CD4-positive, alpha-beta T cell treated with Interleukin-2 at 100 ng/mL for 4 hours (primary cell): ENCODE results near the gene MCEE.
A peak's percentile ranks its signal among the peaks of the same experiment; 100 is the strongest.

Experiments used
- DNase-seq: peaks from one replicate; pipeline ENCODE4 v3.0.0-alpha.2; 2020; ENCODE audit warnings: low spot score

Gene MCEE

GRCh38 chr2:71082402-71083252 is 47.4 kb downstream of the MCEE start:
- DNase-seq, result peak; percentile 34

- no peak for DNase-seq
Observed at GRCh38 chr2:71078624-71079023, 51.4 kb downstream of the MCEE start.

DNA sequence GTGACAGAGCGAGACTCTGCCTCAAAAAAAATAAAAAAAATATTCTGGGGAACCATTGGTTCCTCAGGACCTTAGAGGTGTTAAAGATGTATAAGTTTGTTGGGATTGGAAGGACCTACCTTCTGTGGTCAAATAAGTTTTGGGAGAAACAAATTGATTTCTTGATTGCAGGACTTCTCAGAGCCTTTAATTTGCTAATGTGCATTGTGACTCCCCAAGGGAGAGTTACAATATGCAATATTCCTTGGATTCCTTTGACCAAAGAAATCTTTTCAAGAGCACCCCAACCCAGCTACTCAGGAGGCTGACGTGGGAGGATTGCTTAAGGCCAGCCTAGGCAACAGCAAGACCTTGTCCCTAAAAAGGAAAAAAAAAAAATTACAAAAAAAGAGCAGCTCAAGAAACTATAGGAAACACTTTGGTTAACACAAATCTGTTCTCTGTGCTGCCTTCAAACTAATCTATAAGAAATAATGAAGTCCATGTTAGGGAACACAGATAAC is 55.1 kb downstream of the MCEE start:
- no peak for DNase-seq

DNA sequence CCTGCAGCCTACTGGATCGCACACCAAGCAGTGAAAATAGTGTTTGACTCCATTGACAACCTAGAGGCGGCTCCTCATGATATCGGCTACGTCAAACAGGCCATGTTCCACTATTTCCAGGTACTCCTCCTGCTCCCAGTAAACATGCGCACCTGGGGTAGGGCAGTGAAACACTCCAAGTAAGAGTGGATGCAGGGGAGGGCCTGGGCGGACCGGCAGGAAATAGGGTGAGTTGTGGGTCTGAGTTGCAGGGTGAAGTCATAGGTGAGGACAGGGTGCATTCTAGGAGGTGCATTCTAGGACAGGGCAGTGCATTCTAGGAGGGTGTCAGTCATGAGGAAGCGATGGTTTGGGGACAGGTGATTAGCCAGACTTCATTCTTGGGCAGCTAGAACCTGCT is 56.6 kb downstream of the MCEE start:
- no peak for DNase-seq

DNA sequence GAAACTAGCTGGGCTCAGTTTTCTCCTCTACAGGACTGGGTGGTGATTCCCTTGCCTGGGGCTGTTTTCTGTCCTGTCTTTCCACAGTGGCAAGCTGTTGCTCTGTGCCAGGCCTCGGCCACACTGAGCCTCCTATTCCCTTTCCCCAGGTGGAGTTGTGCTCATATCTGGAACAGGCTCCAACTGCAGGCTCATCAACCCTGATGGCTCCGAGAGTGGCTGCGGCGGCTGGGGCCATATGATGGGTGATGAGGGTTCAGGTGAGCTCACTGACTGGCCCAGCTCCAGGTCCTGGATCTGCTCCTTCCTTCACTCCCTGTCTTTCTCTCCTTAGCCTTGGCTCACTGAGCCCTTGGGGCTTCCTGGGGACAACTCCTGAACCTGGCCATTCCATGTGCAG is 57.5 kb downstream of the MCEE start:
- no peak for DNase-seq

DNA sequence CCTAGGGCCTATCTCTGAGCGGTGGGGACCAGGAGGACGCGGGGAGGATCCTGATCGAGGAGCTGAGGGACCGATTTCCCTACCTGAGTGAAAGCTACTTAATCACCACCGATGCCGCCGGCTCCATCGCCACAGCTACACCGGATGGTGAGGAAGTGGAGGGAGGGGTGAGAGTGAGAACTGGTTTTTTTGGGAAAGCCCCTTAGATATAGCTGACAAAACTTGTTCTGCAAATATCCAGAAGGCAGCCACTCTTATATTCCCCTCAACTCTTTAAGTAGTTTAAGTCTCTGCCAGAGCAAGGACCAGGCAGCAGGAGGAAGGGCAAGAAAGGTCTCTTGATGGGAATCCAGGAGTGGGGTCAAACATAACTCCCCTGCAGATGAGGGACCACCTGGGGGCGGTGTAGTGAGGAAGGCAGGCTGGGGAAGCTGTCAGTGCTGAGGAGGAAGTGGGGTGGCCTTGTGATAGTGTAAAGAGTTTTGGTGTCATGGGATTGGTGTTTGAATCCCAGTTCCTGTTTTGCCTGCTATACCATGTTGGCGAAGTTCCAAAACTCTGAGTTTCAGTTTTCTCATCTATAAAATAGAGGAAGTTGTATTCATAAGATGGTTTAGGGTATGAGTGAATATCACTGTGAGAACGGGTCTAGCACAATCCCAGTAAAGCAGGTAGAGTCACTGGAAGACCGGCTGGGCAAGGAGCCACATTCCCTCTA is 58.2 kb downstream of the MCEE start:
- DNase-seq, result peak; percentile 68

DNA sequence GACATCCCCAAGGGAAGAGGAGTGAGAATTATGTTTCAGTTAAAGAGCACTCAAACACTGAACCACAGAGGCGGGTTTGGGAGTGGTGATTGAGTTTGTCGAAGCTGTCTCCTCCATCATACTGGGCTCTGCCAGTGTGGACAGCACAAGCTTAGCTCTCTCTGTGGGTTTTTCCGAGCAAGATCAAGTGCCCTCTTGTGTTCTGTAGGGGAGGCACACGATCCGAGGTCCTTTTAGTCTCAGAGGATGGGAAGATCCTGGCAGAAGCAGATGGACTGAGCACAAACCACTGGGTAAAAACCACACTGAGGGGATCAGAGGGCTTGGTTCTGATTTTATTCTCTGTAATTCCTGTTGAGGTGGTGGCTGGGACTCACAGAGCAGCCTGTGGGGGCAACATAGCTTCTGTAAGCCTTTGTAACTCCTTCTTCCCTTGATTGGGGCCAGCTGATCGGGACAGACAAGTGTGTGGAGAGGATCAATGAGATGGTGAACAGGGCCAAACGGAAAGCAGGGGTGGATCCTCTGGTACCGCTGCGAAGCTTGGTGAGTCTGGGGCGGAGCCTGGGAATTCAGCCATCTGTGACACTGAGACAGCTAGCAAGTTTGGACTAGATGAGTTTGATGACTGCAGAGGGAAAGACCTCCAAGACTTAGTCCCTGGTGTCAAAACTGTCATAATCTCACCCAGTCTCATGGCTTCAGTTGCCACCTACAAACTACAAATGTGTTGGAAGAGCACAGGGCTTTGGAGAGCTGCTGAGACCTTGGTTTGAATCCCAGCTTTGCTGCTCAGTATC is 59.5 kb downstream of the MCEE start:
- DNase-seq, result no peak

GRCh38 chr2:71069376-71069775 is 60.7 kb downstream of the MCEE start:
- DNase-seq, result no peak

DNA sequence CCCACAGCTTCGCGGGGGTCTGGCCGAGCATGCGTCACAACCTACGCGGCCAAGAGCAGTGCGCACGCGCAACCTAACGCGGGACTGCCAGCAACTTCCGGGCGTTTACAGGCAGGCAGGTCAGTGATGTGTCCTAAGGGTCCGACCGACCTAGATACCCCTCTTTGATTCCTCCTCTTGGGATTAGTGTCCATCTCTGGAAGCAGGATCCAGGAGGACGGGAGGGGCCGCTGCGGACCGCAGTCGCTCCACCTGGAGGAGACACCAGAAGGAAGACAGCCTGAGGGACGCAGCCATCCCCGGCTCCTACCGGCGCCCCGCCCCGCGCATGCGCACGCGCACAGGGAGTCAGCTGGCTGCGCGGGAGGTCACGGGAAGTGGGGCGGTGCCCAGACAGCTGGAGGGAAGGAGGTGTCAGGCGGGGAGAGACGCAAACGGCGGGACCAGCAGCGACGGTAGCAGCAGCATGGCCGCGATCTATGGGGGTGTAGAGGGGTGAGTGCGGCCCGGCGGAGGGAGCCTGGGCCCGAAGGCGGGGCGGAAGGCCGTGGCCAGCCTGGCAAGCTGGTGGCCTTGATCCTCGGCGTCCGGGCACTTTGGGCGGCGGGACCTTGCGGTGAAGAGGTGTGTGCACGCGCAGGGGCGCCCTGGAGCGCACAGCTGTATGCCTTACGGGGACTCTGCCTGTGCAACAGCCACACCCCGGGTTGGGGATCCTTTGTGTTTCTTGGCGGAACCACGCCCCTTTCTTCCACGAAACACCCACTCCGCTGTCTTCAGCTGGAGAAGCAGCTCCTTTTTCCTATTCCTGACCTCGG is 61.6 kb downstream of the MCEE start, which contains the start of gene NAGK:
Gene NAGK, plus strand, starts transcription at position 431 of the 818 bp plus-strand sequence. Its CDS starts 36 bp downstream, at position 467.
- peak; percentile 97 for DNase-seq

DNA sequence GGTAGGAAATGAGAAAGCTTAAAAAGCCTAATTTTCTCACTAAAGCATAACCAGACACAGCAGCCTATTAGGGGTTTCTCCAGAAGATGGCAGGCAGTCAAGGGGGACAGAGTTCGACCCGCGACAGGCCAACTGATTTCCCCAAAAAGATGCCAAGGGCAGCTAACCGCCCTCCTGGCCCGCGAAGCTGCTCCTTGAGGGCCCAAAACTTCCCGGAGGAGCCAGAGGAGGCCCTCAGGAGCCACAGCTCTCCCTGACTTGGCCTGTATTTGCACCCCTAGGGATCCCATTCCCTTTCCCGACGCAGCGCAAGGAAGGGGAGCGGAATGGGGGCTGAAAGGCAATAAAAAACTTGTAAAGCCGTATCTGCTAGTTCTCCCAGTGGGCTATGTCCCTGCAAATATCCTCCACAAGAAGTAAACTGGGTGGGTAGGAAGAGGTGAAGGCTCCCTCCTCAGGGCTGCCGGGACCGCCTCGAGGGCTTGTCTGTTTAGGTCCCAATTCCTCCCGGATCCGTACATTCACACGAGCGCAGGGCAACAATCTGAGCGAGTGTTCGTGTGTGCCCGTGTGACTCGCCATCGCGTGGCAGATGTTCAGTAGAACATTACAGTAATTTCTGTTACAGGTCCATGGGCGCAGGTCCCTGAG is 62.3 kb downstream of the MCEE start:
- peak; percentile 3 for DNase-seq

DNA sequence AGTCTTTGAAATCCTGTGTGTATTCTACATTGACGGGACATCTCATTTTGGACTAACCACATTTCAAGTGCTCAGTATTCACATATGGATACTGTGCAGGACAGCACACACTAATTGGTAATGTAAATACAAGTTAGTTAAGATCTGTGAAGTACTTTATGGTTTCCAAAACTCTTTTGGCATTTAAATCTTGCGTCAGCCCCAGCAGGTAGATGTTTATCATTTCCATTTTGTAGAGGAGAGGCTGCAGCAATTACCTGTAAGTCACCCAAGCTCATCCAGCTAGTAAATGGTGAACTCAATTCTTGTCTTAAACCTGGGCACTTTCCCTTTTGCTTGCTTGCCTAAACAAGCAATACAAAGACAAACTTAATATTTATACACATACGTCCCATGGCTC is 63.2 kb downstream of the MCEE start:
- DNase-seq, result no peak

GRCh38 chr2:71064754-71065621 is 65.0 kb downstream of the MCEE start:
- DNase-seq, result no peak

- DNase-seq, result no peak
Observed at GRCh38 chr2:71064110-71064611, 65.9 kb downstream of the MCEE start.

GRCh38 chr2:71063216-71063615 is 66.8 kb downstream of the MCEE start:
- no peak for DNase-seq

DNA sequence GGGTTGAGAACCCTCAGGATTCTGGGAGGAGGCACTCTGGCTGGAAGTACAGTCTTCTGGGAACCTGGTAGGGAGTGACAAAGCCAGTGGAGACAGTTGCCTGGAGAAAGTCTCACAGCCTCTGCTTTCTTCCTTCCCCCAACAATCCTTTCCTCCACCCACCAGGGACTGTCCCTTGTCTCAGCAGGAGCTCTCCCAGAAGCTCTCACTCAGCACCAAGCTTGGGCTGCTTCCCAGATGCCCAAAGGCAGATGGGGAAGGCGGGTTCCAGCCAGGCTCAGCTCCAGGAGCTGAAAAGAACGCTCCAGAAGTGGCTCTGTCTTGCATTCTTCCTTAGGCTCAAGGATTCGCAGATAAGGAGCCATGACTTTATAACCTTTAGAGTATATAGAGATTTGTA is 69.2 kb downstream of the MCEE start:
- no peak for DNase-seq

GRCh38 chr2:71060211-71060610 is 69.8 kb downstream of the MCEE start:
- no peak for DNase-seq
